Stimulated activated CD4-positive, alpha-beta T cell treated with anti-CD3 and anti-CD28 coated beads, Interleukin-1b, Interleukin-23, amount 100 ng/mL, for 4 hours (primary cell): ENCODE results near the gene CMTM5.
"Not testable (repeated sequence)": the region's sequence is repeated elsewhere in the genome, so short reads cannot be mapped to it uniquely, and the experiment has no call there.

Experiments
- DNase-seq, 2 donors: peaks; one replicate each; pipeline ENCODE4 v3.0.0-alpha.2; 2020; ENCODE audit warnings: low read depth in 2 of 2

The CMTM5 gene

GRCh38 chr14:23414906-23415820 lies 38.3 kb downstream of the CMTM5 start:
- no peak for DNase-seq

GRCh38 chr14:23415821-23416778 lies 39.3 kb downstream of the CMTM5 start:
- no peak for DNase-seq

GRCh38 chr14:23416801-23417200 lies 40.0 kb downstream of the CMTM5 start:
- no peak for DNase-seq

- DNase-seq: not testable (repeated sequence)
Observed at GRCh38 chr14:23417269-23417668, 40.4 kb downstream of the CMTM5 start.

GRCh38 chr14:23418021-23418420 lies 41.2 kb downstream of the CMTM5 start:
- DNase-seq: no peak

- DNase-seq: not testable (repeated sequence)
Observed at GRCh38 chr14:23419646-23420045, 42.8 kb downstream of the CMTM5 start.

GRCh38 chr14:23421594-23421993 lies 44.7 kb downstream of the CMTM5 start:
- DNase-seq: no peak

- DNase-seq: no peak
Observed at GRCh38 chr14:23423657-23424056, 46.8 kb downstream of the CMTM5 start.

GRCh38 chr14:23425169-23425568 lies 48.3 kb downstream of the CMTM5 start:
- DNase-seq: no peak

- not testable (repeated sequence) for DNase-seq
Observed at GRCh38 chr14:23425798-23426197, 49.0 kb downstream of the CMTM5 start.

- DNase-seq: no peak
Observed at GRCh38 chr14:23428686-23429495, 52.0 kb downstream of the CMTM5 start.
